ENCODE data around the gene SLC16A9. TPM values are rescaled to one million over a fixed set of nuclear protein-coding genes. Genes with fewer than 3 reads are reported as not detected.

Gene SLC16A9
- total RNA-seq, 1 experiment from 2014 or later, result 4.1 TPM

- peaks cover 0 to 2% of the 10 kb centered on the region in 2 experiments; a peak in 4 of 5 replicates for H3K9me3 Mint-ChIP-seq
- Histone ChIP-seq H3K9me3 (ENCODE audit: control insufficient read depth, low read depth, low read length) (no peaks in the 10 kb centered on the region), H2BK20ac (ENCODE audit: low read depth, low read length, poor library complexity, severe bottlenecking) (no peak overlapping the region), H4K91ac (ENCODE audit: insufficient read length, low read depth, low read length) (no peak overlapping the region), H3K79me1 (ENCODE audit: insufficient read depth, low read depth, low read length, poor library complexity, severe bottlenecking) (no peaks in the 10 kb centered on the region), H4K20me1 (ENCODE audit: control insufficient read depth, insufficient read depth, insufficient read length) (no peaks in the 10 kb centered on the region), H3K56ac (ENCODE audit: insufficient read length, low read depth, low read length) (no peak overlapping the region), H4K5ac (ENCODE audit: insufficient read length, low read depth, low read length) (no peak overlapping the region), H3K18ac (ENCODE audit: insufficient read length, low read depth, low read length) (no peak overlapping the region), H2BK12ac (ENCODE audit: insufficient read length, low read depth, low read length) (no peak overlapping the region), H3K9ac (ENCODE audit: extremely low read depth, insufficient read length, low read length) (no peak overlapping the region), H3K4me2 (ENCODE audit: insufficient read depth, insufficient read length, low read length) (no peak overlapping the region), H4K8ac (replicated peaks; ENCODE audit: insufficient read length, low read depth, low read length) (no peak overlapping the region), H3K23me2 (ENCODE audit: insufficient read length, low read depth, low read length, poor library complexity, severe bottlenecking) (no peaks in the 10 kb centered on the region), H3K4me1 (ENCODE audit: insufficient read depth, low read length) (no peaks in the 10 kb centered on the region; the same call in 1 of the 2 replicates), H3K27me3 (ENCODE audit: insufficient read depth, low read length) (no peaks in the 10 kb centered on the region), H2AK5ac (ENCODE audit: insufficient read length, low read length) (no peak overlapping the region), H2AFZ (ENCODE audit: low read length) (no peak overlapping the region), H3K14ac (ENCODE audit: insufficient read depth, low read length) (no peak overlapping the region), H3K27ac (ENCODE audit: insufficient read length, low read depth, low read length) (no peak overlapping the region), H2BK5ac (ENCODE audit: insufficient read length, low read length) (no peak overlapping the region), H2BK120ac (ENCODE audit: low read depth, low read length, poor library complexity, severe bottlenecking) (no peak overlapping the region), H3K23ac (ENCODE audit: insufficient read length, low read depth, low read length) (no peak overlapping the region), H3T11ph (ENCODE audit: low read length) (no peak overlapping the region), H2BK15ac (ENCODE audit: low read depth, low read length) (no peak overlapping the region), H3K4ac (ENCODE audit: low read depth, low read length) (no peak overlapping the region), H3K79me2 (ENCODE audit: insufficient read depth, low read length) (no peaks in the 10 kb centered on the region)
- H3K27ac Mint-ChIP-seq, result no peak overlapping the region
- H3K4me3 Mint-ChIP-seq, result no peak overlapping the region
- no peak for TF ChIP-seq CTCF (conservative IDR thresholded peaks at IDR 0.05)
- H3K36me3 Mint-ChIP-seq (ENCODE audit: insufficient read depth in 1 of 3, low read depth in 3 of 3), result peaks cover 1 to 4% (median 2%) of the 10 kb centered on the region in 3 experiments; a peak in 2 of 7 replicates
- no peaks in the 10 kb centered on the region for H3K27me3 Mint-ChIP-seq (ENCODE audit: low read depth)
- DNase-seq, result no peak
- peaks cover 14 to 16% of the 10 kb centered on the region in 2 experiments for H3K4me1 Mint-ChIP-seq
- WGBS (ENCODE audit: extremely low coverage, insufficient read length, low lambda C conversion rate), result no CpG with 5 or more reads among the region's 3 CpGs
Observed at GRCh38 chr10:59757966-59758365, 48.3 kb upstream of the SLC16A9 start.

Data from H9 (cell line).